ENCODE results near the gene KLRB1.

DNA sequence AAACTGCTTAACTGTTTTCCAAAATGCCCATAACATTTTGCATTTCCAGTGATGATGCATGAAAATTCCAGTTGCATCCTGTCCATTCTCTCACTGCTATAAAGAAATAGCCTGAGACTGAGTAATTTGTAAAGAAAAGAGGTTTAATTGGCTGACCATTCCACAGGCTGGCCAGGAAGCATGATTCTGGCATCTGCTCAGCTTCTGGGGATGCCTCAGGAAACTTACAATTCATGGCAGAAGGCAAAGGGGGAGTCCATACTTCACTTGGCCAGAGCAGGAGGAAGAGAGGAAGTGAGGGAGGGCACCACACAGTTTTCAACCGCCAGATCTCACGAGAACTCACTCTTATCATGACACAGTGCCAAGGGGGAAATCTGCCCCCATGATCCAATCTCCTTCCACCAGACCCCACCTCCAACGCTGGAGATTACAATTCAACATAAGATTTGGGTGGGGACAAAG is 43.6 kb upstream of the KLRB1 start:
- TF ChIP-seq EZH2 (IDR thresholded peaks at IDR 0.05; ENCODE audit: low read length, unreplicated experiment) (no peak), EZH2phosphoT487 (IDR thresholded peaks at IDR 0.05; ENCODE audit: borderline replicate concordance, low read length) (no peak)
- TF ChIP-seq, protein P1, sequence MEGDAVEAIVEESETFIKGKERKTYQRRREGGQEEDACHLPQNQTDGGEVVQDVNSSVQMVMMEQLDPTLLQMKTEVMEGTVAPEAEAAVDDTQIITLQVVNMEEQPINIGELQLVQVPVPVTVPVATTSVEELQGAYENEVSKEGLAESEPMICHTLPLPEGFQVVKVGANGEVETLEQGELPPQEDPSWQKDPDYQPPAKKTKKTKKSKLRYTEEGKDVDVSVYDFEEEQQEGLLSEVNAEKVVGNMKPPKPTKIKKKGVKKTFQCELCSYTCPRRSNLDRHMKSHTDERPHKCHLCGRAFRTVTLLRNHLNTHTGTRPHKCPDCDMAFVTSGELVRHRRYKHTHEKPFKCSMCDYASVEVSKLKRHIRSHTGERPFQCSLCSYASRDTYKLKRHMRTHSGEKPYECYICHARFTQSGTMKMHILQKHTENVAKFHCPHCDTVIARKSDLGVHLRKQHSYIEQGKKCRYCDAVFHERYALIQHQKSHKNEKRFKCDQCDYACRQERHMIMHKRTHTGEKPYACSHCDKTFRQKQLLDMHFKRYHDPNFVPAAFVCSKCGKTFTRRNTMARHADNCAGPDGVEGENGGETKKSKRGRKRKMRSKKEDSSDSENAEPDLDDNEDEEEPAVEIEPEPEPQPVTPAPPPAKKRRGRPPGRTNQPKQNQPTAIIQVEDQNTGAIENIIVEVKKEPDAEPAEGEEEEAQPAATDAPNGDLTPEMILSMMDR (conservative IDR thresholded peaks at IDR 0.05; ENCODE audit: low read depth, low read length) = no peak

Measured in PC-3 (cell line).